Thyroid gland (tissue), 4 donors: ENCODE measurements around the gene CREBBP. TPM values are rescaled to one million over a fixed set of nuclear protein-coding genes. Genes with fewer than 3 reads are reported as not detected.
A peak's percentile ranks its signal among the peaks of the same experiment; 100 is the strongest.

Experiments
- DNase-seq, 2 donors: peaks; one replicate each; pipeline ENCODE4 v3.0.0-alpha.2; 2019
- H3K27ac ChIP-seq, 3 donors: fragments of 200-600 bp; sonication (generic); 1 replicate in 2 of 3; 2 replicates in 1 of 3; pipeline ENCODE4 v1.5.1; 2016 to 2019; ENCODE audit warnings: mild to moderate bottlenecking in 1 of 3, moderate library complexity in 1 of 3
- H3K27me3 ChIP-seq: fragments of 200-600 bp; sonication (generic); one replicate; pipeline ENCODE4 v1.5.1; 2019
- H3K36me3 ChIP-seq, 2 donors: fragments of 200-600 bp; sonication (generic); one replicate each; pipeline ENCODE4 v1.5.1; 2016 to 2019
- H3K4me1 ChIP-seq, 2 donors: fragments of 200-600 bp; sonication (generic); one replicate each; pipeline ENCODE4 v1.5.1; 2017 to 2019
- H3K4me3 ChIP-seq, 3 donors: fragments of 200-600 bp; sonication (generic); replicated peaks in 1 of 3; 1 replicate in 2 of 3; 2 replicates in 1 of 3; pipeline ENCODE4 v1.5.1; 2016; ENCODE audit warnings: mild to moderate bottlenecking in 1 of 3
- H3K9me3 ChIP-seq: fragments of 200-600 bp; sonication (generic); one replicate; pipeline ENCODE4 v1.5.1; 2017
- POLR2A ChIP-seq, 2 donors: fragments of 450-650 bp; IDR thresholded peaks; one replicate each; pipeline ENCODE4 v1.6.1; 2017; ENCODE audit warnings: antibody characterized with exemption in 2 of 2, mild to moderate bottlenecking in 2 of 2, moderate library complexity in 1 of 2
- WGBS, 2 donors: methylation state at CpG; one replicate each; pipeline ENCODE4 v1.1.5; 2017; 5-methylcytosine and 5-hydroxymethylcytosine counted together
- intact Hi-C: fragments of 100-400 bp; cut with DNase I; formaldehyde crosslinking; loops from one replicate; pipeline ENCODE4 v1.15.1; 2023
- total RNA-seq, 4 donors: library from RNA; depleted of rRNA; stranded (reverse); fragments of >200 nt; gene quantifications; one replicate each; pipeline ENCODE4 v1.2.3, GENCODE V29; 2016
- TF ChIP-seq, protein P1 (sequence below), 6 experiments: fragments of 200-600 bp in 3 of 6; fragments of 450-650 bp in 3 of 6; sonication (generic) in 3 of 6; IDR thresholded peaks; one replicate each; pipeline ENCODE4 v1.5.1; 2016 to 2019; ENCODE audit warnings: antibody characterized with exemption in 6 of 6, mild to moderate bottlenecking in 2 of 6, inconsistent platforms in 1 of 6, moderate library complexity in 1 of 6

CREBBP gene
- total RNA-seq, 4 donors from 2014 or later: 52.5 to 157 (median 75.9) TPM

DNA sequence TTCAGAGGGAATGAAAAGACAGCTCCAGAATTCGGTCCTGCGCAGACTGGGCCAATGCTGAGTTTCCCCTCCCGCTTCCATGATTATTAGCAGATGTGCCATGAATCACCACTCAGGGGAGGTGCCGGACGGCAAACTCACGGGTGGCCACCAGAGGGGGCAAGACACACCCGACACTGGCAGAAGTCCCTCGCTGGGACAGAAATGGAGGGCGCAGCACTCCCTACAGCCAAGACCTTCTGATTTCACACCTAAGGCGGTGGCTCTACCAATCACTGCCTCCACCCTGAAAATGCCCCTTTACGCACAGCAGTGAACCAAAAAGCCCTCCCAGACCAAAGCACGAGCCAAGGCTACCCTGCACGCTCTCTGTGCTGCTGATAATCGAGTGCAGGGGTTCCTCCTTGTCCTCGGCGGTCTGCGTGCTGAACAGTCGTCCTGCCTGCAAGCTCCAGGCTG lies 190.0 kb downstream of the CREBBP start:
- Histone ChIP-seq H3K36me3 (peaks cover 7 to 11% of the 10 kb centered on the region in 2 donors), H3K4me1 (peaks cover 0 to 11% of the 10 kb centered on the region in 2 donors), H3K27ac (peak overlapping the region in 2 of 3 donors; percentile 5 to 25), H3K4me3 (peak overlapping the region in 1 of 3 donors; percentile 8), H3K9me3 (no peaks in the 10 kb centered on the region), H3K27me3 (no peaks in the 10 kb centered on the region)
- peak; percentile 89 to 91 for DNase-seq
- TF ChIP-seq, protein P1, sequence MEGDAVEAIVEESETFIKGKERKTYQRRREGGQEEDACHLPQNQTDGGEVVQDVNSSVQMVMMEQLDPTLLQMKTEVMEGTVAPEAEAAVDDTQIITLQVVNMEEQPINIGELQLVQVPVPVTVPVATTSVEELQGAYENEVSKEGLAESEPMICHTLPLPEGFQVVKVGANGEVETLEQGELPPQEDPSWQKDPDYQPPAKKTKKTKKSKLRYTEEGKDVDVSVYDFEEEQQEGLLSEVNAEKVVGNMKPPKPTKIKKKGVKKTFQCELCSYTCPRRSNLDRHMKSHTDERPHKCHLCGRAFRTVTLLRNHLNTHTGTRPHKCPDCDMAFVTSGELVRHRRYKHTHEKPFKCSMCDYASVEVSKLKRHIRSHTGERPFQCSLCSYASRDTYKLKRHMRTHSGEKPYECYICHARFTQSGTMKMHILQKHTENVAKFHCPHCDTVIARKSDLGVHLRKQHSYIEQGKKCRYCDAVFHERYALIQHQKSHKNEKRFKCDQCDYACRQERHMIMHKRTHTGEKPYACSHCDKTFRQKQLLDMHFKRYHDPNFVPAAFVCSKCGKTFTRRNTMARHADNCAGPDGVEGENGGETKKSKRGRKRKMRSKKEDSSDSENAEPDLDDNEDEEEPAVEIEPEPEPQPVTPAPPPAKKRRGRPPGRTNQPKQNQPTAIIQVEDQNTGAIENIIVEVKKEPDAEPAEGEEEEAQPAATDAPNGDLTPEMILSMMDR (IDR thresholded peaks at IDR 0.05): peak; percentile 87 to 94 (median 88)
- peak in 1 of 2 donors; percentile 13 for TF ChIP-seq POLR2A (IDR thresholded peaks at IDR 0.05)
- whole genome bisulfite sequencing, 2 donors: 30 to 34% methylated on average over 17 to 18 of the region's 18 CpGs
- intact Hi-C loops: loop anchor here (10.0 kb wide), 2 partner anchors 94 to 184 kb away; no protein-coding TSS in a partner anchor

DNA sequence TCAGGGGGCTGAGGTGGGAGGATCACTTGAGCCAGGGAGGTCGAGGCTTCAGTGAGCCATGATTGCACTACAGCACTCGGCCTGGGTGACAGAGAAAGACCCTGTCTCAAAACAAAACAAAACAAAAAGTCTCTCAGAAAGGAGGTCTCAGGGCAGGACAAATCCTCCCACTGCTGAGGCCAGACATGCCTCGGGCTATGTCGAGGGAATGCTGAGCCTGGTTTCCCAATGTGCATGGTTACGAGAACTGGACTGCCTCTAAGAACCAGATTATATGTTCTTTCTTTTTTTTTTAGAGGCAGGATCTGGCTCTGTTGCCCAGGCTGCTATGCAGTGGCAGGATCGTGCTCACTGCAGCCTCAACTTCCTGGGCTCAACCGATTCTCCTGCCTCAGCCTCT lies 190.8 kb downstream of the CREBBP start:
- peak overlapping the region in 2 of 3 donors; percentile 5 to 25 for H3K27ac ChIP-seq
- no peaks in the 10 kb centered on the region for H3K9me3 ChIP-seq
- H3K27me3 ChIP-seq: no peaks in the 10 kb centered on the region
- 88 to 89% methylated on average over 7 of the region's 7 CpGs for WGBS, 2 donors
- no peak for DNase-seq
- TF ChIP-seq, protein P1 (IDR thresholded peaks at IDR 0.05): no peak
- intact Hi-C loops: loop anchor here (10.0 kb wide), 2 partner anchors 95 to 185 kb away; no protein-coding TSS in a partner anchor
- H3K4me3 ChIP-seq: no peak overlapping the region
- peaks cover 10 to 13% of the 10 kb centered on the region in 2 donors for H3K36me3 ChIP-seq
- H3K4me1 ChIP-seq: peaks cover 0 to 11% of the 10 kb centered on the region in 2 donors

DNA sequence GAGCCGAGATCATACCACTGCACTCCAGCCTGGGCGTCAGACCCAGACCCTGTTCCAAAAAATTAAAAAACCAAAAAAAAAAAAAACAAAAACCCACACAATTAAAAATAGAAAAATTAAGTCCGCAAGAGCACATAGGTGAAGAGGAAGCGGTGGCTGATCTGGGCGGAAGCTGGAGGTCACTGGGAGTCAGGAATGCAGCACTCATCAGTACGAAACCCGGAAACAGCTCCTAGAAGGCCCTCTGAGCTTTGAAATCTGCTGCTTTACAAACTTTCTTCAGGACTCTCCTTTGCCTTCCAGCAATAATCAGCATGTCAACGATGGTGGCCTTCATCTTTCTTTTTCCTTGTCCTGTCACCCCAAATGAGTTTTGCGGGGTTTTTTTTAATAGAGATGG lies 192.7 kb downstream of the CREBBP start:
- 89 to 93% methylated on average over 9 of the region's 9 CpGs for WGBS, 2 donors
- intact Hi-C loops: no loop called here
- TF ChIP-seq POLR2A (IDR thresholded peaks at IDR 0.05): no peak
- TF ChIP-seq, protein P1 (IDR thresholded peaks at IDR 0.05): no peak
- H3K4me3 ChIP-seq: no peak overlapping the region
- H3K27ac ChIP-seq: no peak overlapping the region
- peaks cover 0 to 11% of the 10 kb centered on the region in 2 donors for H3K4me1 ChIP-seq
- no peak for DNase-seq
- peaks cover 13 to 14% of the 10 kb centered on the region in 2 donors for H3K36me3 ChIP-seq
- H3K9me3 ChIP-seq: no peaks in the 10 kb centered on the region
- no peaks in the 10 kb centered on the region for H3K27me3 ChIP-seq

DNA sequence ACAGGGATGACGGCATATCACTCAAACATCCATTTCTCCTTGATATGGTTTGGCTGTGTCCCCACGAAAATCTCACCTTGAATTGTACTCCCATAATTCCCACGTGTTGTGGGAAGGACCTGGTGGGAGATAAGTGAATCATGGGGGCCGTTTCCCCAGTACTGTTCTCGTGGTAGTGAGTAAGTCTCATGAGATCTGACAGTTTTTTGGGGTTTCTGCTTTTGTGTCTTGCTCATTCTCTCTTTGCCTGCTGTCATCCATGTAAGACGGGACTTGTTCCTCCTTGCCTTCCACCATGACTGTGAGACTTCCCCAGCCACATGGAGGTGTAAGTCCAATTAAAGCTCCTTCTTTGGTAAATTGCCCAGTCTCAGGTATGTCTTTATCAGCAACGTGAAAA lies 193.5 kb downstream of the CREBBP start:
- peaks cover 13 to 14% of the 10 kb centered on the region in 2 donors for H3K36me3 ChIP-seq
- no peak for TF ChIP-seq POLR2A (IDR thresholded peaks at IDR 0.05)
- TF ChIP-seq, protein P1 (IDR thresholded peaks at IDR 0.05): no peak
- intact Hi-C loops: no loop called here
- H3K4me1 ChIP-seq: peaks cover 0 to 11% of the 10 kb centered on the region in 2 donors
- no peaks in the 10 kb centered on the region for H3K27me3 ChIP-seq
- 91 to 95% methylated on average over 7 of the region's 7 CpGs for WGBS, 2 donors
- H3K4me3 ChIP-seq: no peak overlapping the region
- DNase-seq: no peak
- H3K9me3 ChIP-seq: no peaks in the 10 kb centered on the region
- no peak overlapping the region for H3K27ac ChIP-seq

DNA sequence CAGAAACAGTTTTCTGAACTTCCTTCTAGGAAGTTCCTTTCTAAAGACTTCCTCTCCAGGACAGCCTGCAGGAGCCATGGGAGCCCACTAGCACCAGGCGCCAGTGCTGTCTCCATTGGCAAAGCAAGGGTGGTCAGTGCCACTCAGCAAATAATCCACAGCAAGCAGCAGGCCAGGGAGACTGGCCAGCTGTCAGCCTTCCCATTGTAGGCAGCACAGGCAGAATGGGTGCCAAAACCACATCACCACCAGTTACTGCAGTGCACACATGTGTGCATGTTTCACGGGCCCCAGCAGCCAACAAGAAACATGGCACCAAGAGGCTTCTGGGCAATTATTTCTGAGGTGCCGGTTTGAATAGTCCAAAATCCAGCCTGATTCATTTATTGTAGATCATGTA lies 199.3 kb downstream of the CREBBP start:
- peaks cover 15 to 19% of the 10 kb centered on the region in 2 donors for H3K36me3 ChIP-seq
- intact Hi-C loops: no loop called here
- no peaks in the 10 kb centered on the region for H3K4me1 ChIP-seq
- WGBS, 2 donors: 91 to 92% methylated on average over 2 to 3 of the region's 3 CpGs
- no peaks in the 10 kb centered on the region for H3K27me3 ChIP-seq
- no peak for TF ChIP-seq POLR2A (IDR thresholded peaks at IDR 0.05)
- TF ChIP-seq, protein P1 (IDR thresholded peaks at IDR 0.05): no peak
- no peak overlapping the region for H3K4me3 ChIP-seq
- no peaks in the 10 kb centered on the region for H3K9me3 ChIP-seq
- no peak for DNase-seq
- no peak overlapping the region for H3K27ac ChIP-seq
